IMR-90 (cell line): ENCODE data around the gene CCNL2.

Experiments
- CEBPB ChIP-seq: IDR thresholded peaks from 2 replicates; pipeline ENCODE4 v1.6.1; 2012; ENCODE audit warnings: low read depth, low read length, improper control_type of control experiment
- POLR2A ChIP-seq: IDR thresholded peaks from 2 replicates; pipeline ENCODE4 v1.6.1; 2012; ENCODE audit warnings: mild to moderate bottlenecking, low read depth, low read length
- RAD21 ChIP-seq: IDR thresholded peaks from 2 replicates; pipeline ENCODE4 v1.6.1; 2012; ENCODE audit warnings: low read length, improper control_type of control experiment
- TF ChIP-seq, protein P1 (sequence below): conservative IDR thresholded peaks from 2 replicates; pipeline ENCODE4 v1.5.1; 2012; ENCODE audit warnings: mild to moderate bottlenecking, low read depth, low read length, improper control_type of control experiment

DNA sequence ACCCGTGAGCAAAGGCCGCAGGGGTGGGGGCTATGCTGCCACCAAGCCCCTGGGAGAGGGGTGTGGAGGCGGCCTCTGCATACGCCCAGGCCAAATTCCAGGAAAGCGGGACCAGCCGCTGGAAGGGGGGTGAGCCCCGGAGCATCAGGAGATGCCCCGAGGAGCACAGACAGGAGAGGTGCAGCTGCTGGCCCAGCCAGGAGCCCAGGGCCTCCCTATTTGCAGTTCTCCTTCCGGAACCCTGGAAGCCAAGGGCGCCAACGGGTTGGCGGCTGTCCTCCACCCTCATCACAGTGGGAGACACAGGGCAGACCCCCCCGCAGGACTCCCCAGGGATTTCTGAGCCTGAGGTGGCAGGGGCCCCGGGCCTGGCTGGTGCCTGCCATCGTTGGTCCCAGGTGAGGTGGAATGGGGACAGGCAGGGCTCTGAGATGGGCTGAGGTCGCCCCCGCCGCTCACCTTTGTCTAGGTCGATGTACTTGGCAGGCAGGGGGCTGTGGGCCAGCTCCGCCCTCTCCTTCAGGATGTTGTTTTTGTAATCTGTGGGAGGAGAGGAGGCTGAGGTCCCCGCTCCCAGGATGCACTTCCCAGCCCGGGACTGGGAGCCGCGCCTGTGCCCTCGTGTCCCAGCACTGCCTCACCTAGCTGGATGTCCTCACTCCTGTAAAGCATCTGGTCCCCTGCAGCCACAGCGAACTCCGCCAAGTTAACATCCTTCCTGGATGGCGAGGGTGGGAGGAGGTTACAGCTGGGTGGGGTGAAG, 45.6 kb downstream of the CCNL2 start:
- TF ChIP-seq, protein P1, sequence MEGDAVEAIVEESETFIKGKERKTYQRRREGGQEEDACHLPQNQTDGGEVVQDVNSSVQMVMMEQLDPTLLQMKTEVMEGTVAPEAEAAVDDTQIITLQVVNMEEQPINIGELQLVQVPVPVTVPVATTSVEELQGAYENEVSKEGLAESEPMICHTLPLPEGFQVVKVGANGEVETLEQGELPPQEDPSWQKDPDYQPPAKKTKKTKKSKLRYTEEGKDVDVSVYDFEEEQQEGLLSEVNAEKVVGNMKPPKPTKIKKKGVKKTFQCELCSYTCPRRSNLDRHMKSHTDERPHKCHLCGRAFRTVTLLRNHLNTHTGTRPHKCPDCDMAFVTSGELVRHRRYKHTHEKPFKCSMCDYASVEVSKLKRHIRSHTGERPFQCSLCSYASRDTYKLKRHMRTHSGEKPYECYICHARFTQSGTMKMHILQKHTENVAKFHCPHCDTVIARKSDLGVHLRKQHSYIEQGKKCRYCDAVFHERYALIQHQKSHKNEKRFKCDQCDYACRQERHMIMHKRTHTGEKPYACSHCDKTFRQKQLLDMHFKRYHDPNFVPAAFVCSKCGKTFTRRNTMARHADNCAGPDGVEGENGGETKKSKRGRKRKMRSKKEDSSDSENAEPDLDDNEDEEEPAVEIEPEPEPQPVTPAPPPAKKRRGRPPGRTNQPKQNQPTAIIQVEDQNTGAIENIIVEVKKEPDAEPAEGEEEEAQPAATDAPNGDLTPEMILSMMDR = no peak
- TF ChIP-seq CEBPB (no peak), RAD21 (no peak), POLR2A (no peak)
